HS-5 (cell line): ENCODE results near the gene SCN1A.
"Not testable (repeated sequence)": the region's sequence is repeated elsewhere in the genome, so short reads cannot be mapped to it uniquely, and the experiment has no call there.

Experiments used
- DNase-seq: peaks from one replicate; pipeline ENCODE4 v3.0.0-alpha.2; 2012; ENCODE audit warnings: low read depth

The SCN1A gene

DNA sequence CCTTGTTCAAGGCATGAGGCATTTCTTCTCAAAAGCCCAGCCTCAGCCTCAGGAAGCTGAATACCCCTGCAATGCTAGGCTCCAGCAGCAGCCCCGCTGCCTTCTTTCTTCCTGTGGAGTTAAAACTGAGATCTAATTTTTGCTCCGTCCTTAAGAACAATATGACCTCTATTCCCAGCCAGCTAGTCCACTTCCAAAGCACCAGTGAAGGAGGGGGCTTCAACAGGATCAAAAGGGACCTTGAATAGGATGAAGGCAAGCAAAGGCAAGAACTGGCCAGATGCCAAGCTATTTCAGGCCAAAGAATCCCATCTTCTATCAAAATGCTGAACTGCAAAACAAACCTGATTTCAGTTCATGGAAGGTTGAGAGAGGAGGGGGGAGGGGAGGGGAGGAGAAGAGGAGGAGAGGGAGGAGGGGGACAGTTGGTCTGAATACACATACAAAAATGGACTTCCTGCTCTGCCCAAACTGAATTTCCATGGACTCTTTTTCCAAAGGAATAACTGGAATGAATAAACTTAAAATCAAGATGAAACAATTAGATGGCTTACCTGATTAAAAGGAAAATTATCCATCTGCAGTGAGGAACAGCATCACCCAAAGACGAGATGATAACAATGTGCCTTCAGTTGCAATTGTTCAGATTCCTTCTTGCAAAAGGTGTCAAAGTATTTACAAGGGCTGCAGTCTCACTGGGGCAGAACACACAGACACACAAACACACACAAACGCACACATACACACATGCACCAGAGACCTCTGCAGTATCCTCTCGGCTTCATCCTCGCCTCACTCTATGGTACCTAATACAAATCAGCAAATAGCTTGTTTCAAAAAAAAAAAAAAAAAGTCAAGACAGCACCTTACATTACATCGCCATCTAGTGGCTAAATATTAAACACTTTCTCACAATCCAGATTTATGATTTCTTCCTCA is at the start of gene SCN1A:
SCN1A (minus strand) TSS at position 804 of the 939 bp plus-strand sequence. CDS start 54,399 bp downstream, outside the sequence.
- DNase-seq = peak; percentile 29

GRCh38 chr2:166173263-166173662 is 45.4 kb upstream of the SCN1A start:
- no peak for DNase-seq

GRCh38 chr2:166171216-166171615 is 43.4 kb upstream of the SCN1A start:
- DNase-seq = no peak

- no peak for DNase-seq
Observed at GRCh38 chr2:166170356-166170755, 42.5 kb upstream of the SCN1A start.

- DNase-seq = no peak
Observed at GRCh38 chr2:166167449-166167848, 39.6 kb upstream of the SCN1A start.

GRCh38 chr2:166163775-166164174 is 36.0 kb upstream of the SCN1A start:
- DNase-seq = no peak

DNA sequence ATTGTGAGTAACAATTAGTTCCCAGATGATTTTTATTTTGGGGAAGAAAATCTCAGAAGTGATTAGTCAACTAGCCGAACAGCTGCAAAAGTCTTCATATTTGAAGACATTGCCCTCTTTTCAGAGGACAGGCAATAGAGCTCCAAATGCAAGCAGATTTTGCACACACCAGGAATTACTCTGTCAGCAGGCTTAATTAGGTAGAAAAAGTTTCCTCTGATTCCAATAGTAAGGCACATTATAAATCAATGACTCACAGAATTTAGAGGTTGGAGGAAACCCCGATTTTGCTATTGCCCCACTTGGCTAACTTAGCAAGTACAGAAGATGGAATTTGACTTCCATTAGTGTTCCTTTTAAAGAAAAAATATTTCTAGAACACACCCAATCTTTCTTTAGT is 30.7 kb upstream of the SCN1A start:
- DNase-seq = no peak

- no peak for DNase-seq
Observed at GRCh38 chr2:166157578-166157977, 29.8 kb upstream of the SCN1A start.

GRCh38 chr2:166156985-166157490 is 29.2 kb upstream of the SCN1A start:
- DNase-seq = no peak

GRCh38 chr2:166155589-166155988 is 27.8 kb upstream of the SCN1A start:
- DNase-seq = no peak

- DNase-seq = no peak
Observed at GRCh38 chr2:166154685-166155338, 27.0 kb upstream of the SCN1A start.

- no peak for DNase-seq
Observed at GRCh38 chr2:166152064-166152463, 24.2 kb upstream of the SCN1A start.

DNA sequence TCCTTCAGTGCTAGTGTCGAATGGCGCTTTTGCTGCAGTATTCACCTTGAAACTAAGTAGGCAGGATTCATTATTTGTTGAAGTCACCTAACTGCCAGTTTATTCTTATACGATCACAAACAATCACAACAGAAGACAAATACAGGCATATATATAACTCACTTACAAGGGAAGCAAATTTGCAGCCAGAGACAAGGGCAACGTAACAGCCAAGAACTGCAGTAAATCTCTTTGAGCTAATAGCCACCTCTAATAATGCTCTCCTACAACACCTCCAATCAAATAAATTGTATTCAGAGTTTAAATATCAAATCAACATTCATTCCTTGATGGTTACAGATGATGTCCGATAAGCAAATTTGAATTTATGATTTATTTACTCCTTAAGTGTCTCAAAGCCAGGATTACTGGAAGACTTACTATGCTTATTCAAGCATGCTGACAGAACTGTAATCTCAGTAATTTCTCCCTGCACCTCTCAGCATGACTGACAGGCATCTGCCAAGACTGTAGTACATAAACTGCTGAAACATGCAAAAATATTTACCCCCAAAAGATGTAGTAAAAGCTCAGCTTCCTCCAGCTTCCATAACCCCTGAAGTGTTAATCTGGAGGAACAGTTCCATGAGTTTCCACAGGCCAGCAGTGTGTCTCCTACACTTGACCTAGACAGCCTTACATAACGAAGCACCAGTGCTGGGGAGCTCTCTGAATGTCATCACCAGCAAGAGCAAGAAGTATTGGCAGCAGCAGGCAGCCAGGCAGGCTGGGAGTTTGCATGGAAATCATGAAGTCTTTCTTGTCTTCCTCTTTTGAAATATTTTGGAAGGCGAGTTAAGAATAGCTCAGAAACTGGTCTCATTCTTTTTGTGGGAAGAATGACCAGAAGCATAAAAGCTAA is 20.9 kb upstream of the SCN1A start:
- DNase-seq = no peak

- DNase-seq = no peak
Observed at GRCh38 chr2:166147883-166148282, 20.1 kb upstream of the SCN1A start.

GRCh38 chr2:166144071-166144470 is 16.3 kb upstream of the SCN1A start:
- DNase-seq = no peak

DNA sequence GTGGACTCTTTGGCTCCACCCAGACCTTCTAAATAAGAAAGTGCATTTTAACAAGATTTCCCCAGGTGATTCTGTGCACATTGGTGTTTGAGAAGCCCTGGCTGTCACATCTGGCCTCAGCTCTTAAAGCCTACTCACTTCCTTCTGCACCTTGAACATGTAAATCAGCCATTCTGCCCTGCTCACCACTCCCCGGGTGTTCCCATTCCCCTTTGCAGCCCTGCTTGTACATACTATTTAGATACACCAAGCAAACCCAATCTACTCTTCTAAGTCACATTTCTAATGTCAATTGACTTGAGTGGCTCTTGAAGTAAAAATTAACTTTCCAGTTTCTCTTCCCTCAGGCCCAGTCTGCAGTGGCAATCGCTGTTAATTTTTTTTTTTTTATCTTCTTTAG is 13.1 kb upstream of the SCN1A start:
- DNase-seq = no peak

GRCh38 chr2:166140475-166140874 is 12.7 kb upstream of the SCN1A start:
- DNase-seq = no peak

DNA sequence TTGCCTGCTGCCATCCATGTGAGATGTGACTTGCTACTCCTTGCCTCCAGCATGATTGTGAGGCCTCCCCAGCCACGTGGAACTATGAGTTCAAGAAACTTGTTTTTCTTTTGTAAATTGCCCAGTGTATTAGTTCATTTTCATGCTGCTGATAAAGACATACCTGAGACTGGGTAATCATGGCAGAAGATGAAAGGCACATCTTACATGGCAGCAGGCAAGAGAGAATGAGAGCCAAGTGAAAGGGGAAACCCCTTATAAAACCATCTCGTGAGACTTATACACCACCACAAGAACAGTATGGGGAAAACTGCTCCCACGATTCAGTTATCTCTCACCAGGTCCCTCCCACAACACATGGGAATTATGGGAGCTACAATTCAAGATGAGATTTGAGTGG is 11.7 kb upstream of the SCN1A start:
- DNase-seq = not testable (repeated sequence)

GRCh38 chr2:166138667-166139066 is 10.8 kb upstream of the SCN1A start:
- DNase-seq = no peak

DNA sequence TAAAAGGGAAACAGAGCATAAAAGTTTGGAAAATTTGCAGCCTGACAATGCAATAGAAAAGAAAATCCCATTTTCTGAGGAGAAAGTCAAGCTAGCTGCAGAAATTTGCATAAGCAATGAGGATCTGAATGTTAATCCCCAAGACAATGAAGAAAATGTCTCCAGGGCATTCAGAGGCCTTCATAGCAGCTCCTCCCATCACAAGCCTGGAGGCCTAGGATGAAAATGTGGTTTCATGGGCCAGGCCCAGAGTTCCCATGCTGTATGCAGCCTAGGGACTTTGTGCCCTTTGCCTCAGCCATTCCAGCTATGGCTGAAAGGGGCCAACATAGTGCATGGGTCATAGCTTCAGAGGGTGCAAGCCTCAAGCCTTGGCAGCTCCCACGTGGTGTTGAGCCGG is 10.3 kb upstream of the SCN1A start:
- no peak for DNase-seq

DNA sequence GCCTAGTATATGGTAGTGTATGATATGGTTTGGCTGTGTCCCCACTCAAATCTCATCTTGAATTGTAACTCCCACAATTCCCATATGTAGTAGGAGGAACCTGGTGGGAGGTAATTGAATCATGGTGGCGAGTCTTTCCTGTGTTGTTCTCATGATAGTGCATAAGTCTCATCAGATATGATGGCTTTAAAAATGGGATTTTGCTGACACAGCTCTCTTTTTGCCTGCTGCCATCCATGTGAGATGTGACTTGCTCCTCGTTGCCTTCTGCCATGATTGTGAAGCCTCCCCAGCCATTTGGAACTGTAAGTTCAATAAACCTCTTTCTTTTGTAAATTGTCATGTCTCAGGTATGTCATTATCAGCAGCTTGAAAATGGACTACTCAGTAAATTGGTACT is 9.5 kb upstream of the SCN1A start:
- DNase-seq = no peak

DNA sequence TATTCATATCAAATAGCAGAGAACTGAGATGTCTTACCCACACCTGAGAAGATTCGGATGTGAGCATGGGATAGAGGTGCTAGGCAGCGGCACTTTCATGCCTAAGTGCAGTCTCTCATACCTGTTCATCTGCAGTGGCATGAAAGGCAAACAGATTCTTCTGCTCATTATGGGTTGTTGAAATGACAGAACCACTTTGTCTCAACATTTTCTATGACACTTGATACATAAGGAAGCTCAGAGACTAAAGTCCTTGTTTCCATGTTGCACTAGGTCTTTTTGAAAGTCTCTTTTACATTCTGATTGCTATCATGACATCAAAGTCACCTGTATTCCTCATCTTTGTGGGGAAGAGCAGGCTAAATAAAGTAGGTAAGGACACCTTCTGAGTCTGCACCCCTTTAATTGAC is 8.0 kb upstream of the SCN1A start:
- no peak for DNase-seq
